Measurements from ENCODE around the gene FEN1.

DNA sequence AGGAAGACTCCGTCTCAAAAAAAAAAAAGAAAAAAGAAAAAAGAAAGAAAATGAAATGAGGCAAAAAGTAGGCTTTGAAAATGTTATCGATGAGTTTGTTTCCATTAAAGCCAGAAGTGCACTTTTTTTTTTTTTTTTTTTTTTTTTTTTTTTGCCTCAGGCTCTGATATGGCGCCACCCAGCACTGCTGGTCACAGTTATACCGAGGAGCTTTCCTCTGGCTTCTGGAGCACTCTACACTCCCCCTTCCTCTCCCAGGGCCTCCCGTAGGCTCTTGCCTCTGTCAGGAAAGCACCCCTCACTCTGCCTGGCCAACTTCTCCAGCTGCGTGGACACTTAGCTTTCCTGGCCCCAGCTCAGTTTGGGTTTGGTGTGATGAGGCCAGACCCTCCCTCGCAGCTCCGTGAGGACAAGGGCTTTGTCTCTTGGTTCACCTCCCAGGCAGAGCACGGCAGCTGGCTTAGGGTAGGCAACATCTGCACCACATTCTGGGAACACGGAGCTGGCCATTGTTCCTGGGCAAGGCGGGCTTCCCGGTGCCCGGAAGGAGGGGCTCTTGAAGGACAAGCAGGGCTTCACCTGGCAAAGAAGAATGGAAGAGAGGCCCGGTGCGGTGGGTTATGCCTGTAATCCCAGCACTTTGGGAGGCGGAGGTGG lies 52.3 kb downstream of the FEN1 start:
- TF ChIP-seq, protein P1, sequence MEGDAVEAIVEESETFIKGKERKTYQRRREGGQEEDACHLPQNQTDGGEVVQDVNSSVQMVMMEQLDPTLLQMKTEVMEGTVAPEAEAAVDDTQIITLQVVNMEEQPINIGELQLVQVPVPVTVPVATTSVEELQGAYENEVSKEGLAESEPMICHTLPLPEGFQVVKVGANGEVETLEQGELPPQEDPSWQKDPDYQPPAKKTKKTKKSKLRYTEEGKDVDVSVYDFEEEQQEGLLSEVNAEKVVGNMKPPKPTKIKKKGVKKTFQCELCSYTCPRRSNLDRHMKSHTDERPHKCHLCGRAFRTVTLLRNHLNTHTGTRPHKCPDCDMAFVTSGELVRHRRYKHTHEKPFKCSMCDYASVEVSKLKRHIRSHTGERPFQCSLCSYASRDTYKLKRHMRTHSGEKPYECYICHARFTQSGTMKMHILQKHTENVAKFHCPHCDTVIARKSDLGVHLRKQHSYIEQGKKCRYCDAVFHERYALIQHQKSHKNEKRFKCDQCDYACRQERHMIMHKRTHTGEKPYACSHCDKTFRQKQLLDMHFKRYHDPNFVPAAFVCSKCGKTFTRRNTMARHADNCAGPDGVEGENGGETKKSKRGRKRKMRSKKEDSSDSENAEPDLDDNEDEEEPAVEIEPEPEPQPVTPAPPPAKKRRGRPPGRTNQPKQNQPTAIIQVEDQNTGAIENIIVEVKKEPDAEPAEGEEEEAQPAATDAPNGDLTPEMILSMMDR (IDR thresholded peaks at IDR 0.05): no peak
- no peak for TF ChIP-seq POLR2A (IDR thresholded peaks at IDR 0.05)

Measured in body of pancreas (tissue), 4 donors.